K562 (cell line): ENCODE data around the gene POLN. TPM values are rescaled to one million over a fixed set of nuclear protein-coding genes. Genes with fewer than 3 reads are reported as not detected.
A peak's percentile ranks its signal among the peaks of the same experiment; 100 is the strongest.

Experiments used
- ARID3A ChIP-seq: IDR thresholded peaks from 2 replicates; pipeline ENCODE4 v1.6.1; 2012; ENCODE audit warnings: low read depth, low read length, improper control_type of control experiment, borderline replicate concordance
- ATF3 ChIP-seq, 2 experiments: fragments of 450-650 bp in 1 of 2; sonication (generic) in 1 of 2; formaldehyde crosslinking in 1 of 2; IDR thresholded peaks in 1 of 2; conservative IDR thresholded peaks in 1 of 2; 2 replicates each; pipeline versions ENCODE4 v1.6.1 to v1.8.1; 2016 to 2023; ENCODE audit warnings: mild to moderate bottlenecking in 2 of 2, moderate library complexity in 2 of 2, inconsistent platforms in 1 of 2, missing genetic modification reagents in 1 of 2
- GTF2E2 ChIP-seq: fragments of 200-800 bp; sonication (Bioruptor generic); IDR thresholded peaks from 2 replicates; pipeline ENCODE4 v1.6.1; 2016; ENCODE audit warnings: missing genetic modification characterization, missing compliant biosample characterization
- HSF4 ChIP-seq: fragments of 250-450 bp; sonication (Bioruptor Pico); IDR thresholded peaks from 2 replicates; pipeline ENCODE4 v2.1.2; 2022; ENCODE audit warnings: mild to moderate bottlenecking, moderate library complexity, borderline replicate concordance
- L3MBTL2 ChIP-seq: fragments of 450-650 bp; IDR thresholded peaks from 2 replicates; pipeline ENCODE4 v1.6.1; 2016; ENCODE audit warnings: mild to moderate bottlenecking, moderate library complexity
- MED1 ChIP-seq: sonication (generic); formaldehyde crosslinking; IDR thresholded peaks from 2 replicates; pipeline ENCODE4 v1.8.1; 2023; ENCODE audit warnings: missing genetic modification reagents, borderline replicate concordance
- MXI1 ChIP-seq: IDR thresholded peaks from 2 replicates; pipeline ENCODE4 v1.6.1; 2011; ENCODE audit warnings: low read depth, mild to moderate bottlenecking, improper control_type of control experiment, low read length
- NFIC ChIP-seq: fragments of 450-650 bp; IDR thresholded peaks from 2 replicates; pipeline ENCODE4 v1.6.1; 2017; ENCODE audit warnings: mild to moderate bottlenecking, inconsistent platforms
- NR2F6 ChIP-seq: fragments of 450-650 bp; formaldehyde crosslinking; IDR thresholded peaks from 2 replicates; pipeline ENCODE4 v1.4.0; 2020; ENCODE audit warnings: mild to moderate bottlenecking
- POLR2H ChIP-seq: IDR thresholded peaks from 2 replicates; pipeline ENCODE4 v1.6.1; 2016; ENCODE audit warnings: missing genetic modification characterization, low read depth, mild to moderate bottlenecking, control low read depth, missing compliant biosample characterization, moderate library complexity
- RB1 ChIP-seq: fragments of 450-650 bp; IDR thresholded peaks from 2 replicates; pipeline ENCODE4 v1.6.1; 2017; ENCODE audit warnings: low read depth, mild to moderate bottlenecking
- RBM22 ChIP-seq: fragments of 200-400 bp; formaldehyde crosslinking; IDR thresholded peaks from 2 replicates; pipeline ENCODE4 v1.6.1; 2018; ENCODE audit warnings: low read length, low read depth; ENCODE audit not compliant: poor library complexity, severe bottlenecking
- SIN3B ChIP-seq: fragments of 450-650 bp; IDR thresholded peaks from 2 replicates; pipeline ENCODE4 v1.6.1; 2017; ENCODE audit warnings: low read depth, mild to moderate bottlenecking, moderate library complexity
- STAT6 ChIP-seq: sonication (generic); formaldehyde crosslinking; IDR thresholded peaks from 2 replicates; pipeline ENCODE4 v1.8.1; 2023; ENCODE audit warnings: mild to moderate bottlenecking, missing genetic modification reagents
- TSC22D4 ChIP-seq: fragments of 450-650 bp; IDR thresholded peaks from 2 replicates; pipeline ENCODE4 v1.6.1; 2016; ENCODE audit warnings: missing genetic modification characterization, missing biosample characterization, control low read depth
- ZNF232 ChIP-seq: sonication (generic); formaldehyde crosslinking; IDR thresholded peaks from 2 replicates; pipeline ENCODE4 v1.8.0; 2022; ENCODE audit warnings: mild to moderate bottlenecking, missing genetic modification reagents
- ZNF408 ChIP-seq: fragments of 250-450 bp; sonication (Bioruptor Pico); IDR thresholded peaks from 2 replicates; pipeline ENCODE4 v1.4.0; 2020; ENCODE audit warnings: low read depth, mild to moderate bottlenecking, moderate library complexity
- polyA plus RNA-seq, 8 experiments: library from polyadenylated mRNA; depleted of rRNA in 4 of 8; stranded (reverse) in 5 of 8; unstranded in 3 of 8; fragments of >200 nt; fragmentation: Nextera tagmentation in 2 of 8; fragmentation: Illumina TruSeq in 1 of 8; extraction: Ambion mirVana in 2 of 8; extraction: Trizol in 1 of 8; gene quantifications; 2 replicates each; pipeline versions ENCODE4 v1.2.1 to v1.2.3, GENCODE V29; 2011 to 2014; ENCODE audit warnings: inconsistent platforms in 1 of 8, missing spikeins in 1 of 8
- total RNA-seq, 7 experiments: library from RNA; depleted of rRNA in 6 of 7; stranded (reverse); fragments of >200 nt in 6 of 7; fragmentation: Illumina TruSeq in 2 of 7; extraction: Trizol in 2 of 7; gene quantifications; 2 replicates each; pipeline versions ENCODE4 v1.2.1 to v1.2.3, GENCODE V29; 2011 to 2021; ENCODE audit warnings: low replicate concordance in 1 of 7
- TF ChIP-seq, protein P1 (sequence below): fragments of 250-450 bp; sonication (Bioruptor Pico); IDR thresholded peaks from 2 replicates; pipeline ENCODE4 v1.5.0; 2020; ENCODE audit warnings: mild to moderate bottlenecking, borderline replicate concordance
- TF ChIP-seq, protein P2 (sequence below), 2 experiments: IDR thresholded peaks; 2 replicates each; pipeline ENCODE4 v1.6.1; 2011; ENCODE audit warnings: borderline replicate concordance in 1 of 2, control low read depth in 1 of 2, low read depth in 1 of 2, low read length in 1 of 2, mild to moderate bottlenecking in 1 of 2, mixed read lengths in 1 of 2, moderate library complexity in 1 of 2; ENCODE audit not compliant: insufficient read depth in 1 of 2, insufficient read length in 1 of 2, poor library complexity in 1 of 2, severe bottlenecking in 1 of 2; ENCODE audit errors: extremely low read depth in 1 of 2

POLN gene
- total and polyA plus RNA-seq, 9 of the 15 experiments (the other 6 are each of a cell fraction or from before 2014, with no cell fraction given): 0.08 to 0.91 (median 0.32) TPM

DNA sequence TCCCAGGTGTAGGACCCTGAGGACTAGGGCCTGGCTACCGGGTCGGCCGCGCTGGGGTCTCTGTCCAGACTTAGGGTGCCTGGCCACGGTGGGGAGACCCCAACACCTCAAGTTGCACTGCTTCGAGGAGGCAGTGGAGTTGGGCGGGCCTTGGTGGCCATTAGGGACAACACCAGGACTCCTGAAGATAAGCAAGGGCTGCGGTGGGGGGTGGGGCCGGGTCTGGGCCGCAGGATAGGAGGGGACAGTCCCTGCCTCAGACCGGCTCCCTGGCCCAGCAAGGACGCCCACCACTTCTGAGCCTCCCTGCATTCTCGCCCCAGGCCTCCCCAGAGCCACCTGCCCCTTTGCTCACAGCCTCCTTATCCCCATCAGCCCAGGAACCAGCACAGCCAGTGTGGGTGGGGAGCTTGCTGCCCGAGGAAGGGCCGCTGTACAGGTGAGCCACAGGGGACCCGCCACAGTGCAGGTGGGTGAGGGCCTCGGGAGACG, 25.4 kb upstream of the POLN start (continued):
- TF ChIP-seq TSC22D4 (tag) (no peak), NR2F6 (CRISPR knock-in tag) (no peak), SIN3B (no peak), MXI1 (no peak), ZNF232 (CRISPR knock-in tag) (no peak), RBM22 (no peak), ARID3A (no peak), MED1 (CRISPR knock-in tag) (no peak), STAT6 (CRISPR knock-in tag) (no peak), ZNF408 (no peak), GTF2E2 (tag) (no peak), POLR2H (tag) (no peak), ATF3 (IDR thresholded peaks at IDR 0.05) (no peak), ATF3 (CRISPR knock-in tag; conservative IDR thresholded peaks at IDR 0.05) (no peak), NFIC (no peak), RB1 (peak; percentile 16; the same call in 1 of the 2 replicates), HSF4 (CRISPR knock-in tag) (no peak), L3MBTL2 (peak; percentile 20; the same call in 1 of the 2 replicates)
- TF ChIP-seq, protein P1, sequence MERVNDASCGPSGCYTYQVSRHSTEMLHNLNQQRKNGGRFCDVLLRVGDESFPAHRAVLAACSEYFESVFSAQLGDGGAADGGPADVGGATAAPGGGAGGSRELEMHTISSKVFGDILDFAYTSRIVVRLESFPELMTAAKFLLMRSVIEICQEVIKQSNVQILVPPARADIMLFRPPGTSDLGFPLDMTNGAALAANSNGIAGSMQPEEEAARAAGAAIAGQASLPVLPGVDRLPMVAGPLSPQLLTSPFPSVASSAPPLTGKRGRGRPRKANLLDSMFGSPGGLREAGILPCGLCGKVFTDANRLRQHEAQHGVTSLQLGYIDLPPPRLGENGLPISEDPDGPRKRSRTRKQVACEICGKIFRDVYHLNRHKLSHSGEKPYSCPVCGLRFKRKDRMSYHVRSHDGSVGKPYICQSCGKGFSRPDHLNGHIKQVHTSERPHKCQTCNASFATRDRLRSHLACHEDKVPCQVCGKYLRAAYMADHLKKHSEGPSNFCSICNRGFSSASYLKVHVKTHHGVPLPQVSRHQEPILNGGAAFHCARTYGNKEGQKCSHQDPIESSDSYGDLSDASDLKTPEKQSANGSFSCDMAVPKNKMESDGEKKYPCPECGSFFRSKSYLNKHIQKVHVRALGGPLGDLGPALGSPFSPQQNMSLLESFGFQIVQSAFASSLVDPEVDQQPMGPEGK (CRISPR knock-in tag): no peak
- TF ChIP-seq, protein P2, sequence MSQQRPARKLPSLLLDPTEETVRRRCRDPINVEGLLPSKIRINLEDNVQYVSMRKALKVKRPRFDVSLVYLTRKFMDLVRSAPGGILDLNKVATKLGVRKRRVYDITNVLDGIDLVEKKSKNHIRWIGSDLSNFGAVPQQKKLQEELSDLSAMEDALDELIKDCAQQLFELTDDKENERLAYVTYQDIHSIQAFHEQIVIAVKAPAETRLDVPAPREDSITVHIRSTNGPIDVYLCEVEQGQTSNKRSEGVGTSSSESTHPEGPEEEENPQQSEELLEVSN (IDR thresholded peaks at IDR 0.05; ENCODE audit: borderline replicate concordance in 1 of 2, extremely low read depth in 1 of 2, insufficient read depth in 1 of 2, insufficient read length in 1 of 2, low read depth in 1 of 2, low read length in 1 of 2, poor library complexity in 1 of 2, severe bottlenecking in 1 of 2): no peak
